ENCODE data around the gene ZFAND2A.
"Not testable (repeated sequence)": the region's sequence is repeated elsewhere in the genome, so short reads cannot be mapped to it uniquely, and the experiment has no call there.

Gene ZFAND2A

DNA sequence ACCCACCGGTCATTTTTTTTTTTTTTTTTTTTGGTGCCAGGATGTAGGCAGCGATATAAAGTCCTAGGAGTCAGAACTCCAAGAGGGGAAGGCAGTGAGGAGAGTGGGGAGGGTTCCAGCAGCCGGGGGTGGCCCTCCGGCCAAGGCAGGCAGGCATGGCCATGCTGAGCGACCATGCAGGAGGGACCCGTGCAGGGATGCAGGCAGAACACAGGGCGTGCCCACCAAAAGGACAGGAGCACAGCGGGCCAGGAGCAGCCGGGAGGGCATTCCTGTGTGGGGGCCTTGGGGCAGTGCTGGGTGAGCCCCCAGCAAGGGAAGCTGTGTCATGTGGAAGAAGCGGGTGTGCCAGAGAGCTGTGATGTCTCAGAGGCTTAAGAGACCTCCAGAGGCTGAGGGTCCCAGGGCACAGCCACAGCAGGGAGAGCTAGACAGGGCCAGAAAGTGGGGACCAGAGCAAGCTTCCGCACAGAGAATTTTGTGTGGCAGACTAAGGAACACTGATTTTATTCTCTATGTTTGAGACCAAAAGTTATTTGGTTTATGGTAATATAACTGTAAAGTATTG lies 5.7 kb downstream of the ZFAND2A start:
- DNase-seq (ENCODE audit: low read depth in 1 of 2, low spot score in 1 of 2), result no peak

DNA sequence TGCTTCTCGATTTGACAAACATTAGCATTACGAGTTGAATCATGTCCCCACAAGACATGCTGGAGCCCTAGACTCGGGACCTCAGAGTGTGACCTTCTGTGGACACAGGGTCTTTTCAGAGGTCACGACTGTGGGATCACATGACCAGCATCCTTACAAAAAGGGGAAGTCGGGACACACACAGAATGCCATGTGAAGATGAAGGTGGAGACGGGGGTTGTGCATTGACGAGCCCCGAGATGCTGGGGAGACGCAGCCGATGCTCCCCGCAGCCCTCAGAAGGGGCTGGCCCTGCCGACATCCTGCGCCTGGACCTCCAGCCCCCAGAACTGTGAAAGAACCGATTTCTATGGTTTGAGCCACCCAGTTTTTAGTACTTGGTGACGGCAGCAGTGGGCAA lies 7.5 kb downstream of the ZFAND2A start:
- DNase-seq (ENCODE audit: low read depth in 1 of 2, low spot score in 1 of 2), result no peak

DNA sequence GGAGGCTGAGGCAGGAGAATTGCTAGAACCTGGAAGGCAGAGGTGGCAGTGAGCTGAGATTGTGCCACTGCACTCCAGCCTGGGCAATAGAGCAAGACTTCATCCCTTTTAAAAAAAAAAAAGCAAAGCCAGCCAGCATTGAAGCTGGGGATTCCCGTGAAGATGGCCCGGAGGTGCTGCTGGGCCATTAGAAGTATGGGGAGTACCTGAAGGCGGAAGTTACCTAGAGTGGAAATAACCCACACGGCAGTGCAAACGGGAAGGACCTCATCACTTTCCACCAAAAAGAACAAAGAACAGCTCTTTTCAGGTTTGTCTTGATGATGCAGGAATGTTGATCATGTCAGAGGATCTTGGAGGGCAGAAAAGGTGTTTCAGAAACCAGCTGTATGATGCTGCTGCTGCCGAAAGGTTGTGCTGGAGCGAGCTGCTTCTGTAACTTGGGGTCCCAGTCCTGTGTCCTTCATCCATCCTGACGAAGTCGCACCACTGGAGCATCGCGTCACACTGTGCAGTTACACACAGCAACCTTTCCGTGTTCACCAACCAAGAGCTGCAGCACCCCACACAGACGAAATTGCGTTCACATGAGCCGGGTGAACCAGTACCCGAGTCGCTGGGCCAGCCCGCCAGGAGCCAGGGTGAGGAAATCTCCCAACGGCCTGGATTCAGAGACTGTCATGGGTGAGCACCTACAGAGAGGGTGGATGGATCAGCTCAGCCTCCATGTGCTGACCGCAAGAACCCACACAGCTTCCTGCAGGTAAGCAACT lies 8.2 kb downstream of the ZFAND2A start:
- no peak for DNase-seq (ENCODE audit: low read depth in 1 of 2, low spot score in 1 of 2)

DNA sequence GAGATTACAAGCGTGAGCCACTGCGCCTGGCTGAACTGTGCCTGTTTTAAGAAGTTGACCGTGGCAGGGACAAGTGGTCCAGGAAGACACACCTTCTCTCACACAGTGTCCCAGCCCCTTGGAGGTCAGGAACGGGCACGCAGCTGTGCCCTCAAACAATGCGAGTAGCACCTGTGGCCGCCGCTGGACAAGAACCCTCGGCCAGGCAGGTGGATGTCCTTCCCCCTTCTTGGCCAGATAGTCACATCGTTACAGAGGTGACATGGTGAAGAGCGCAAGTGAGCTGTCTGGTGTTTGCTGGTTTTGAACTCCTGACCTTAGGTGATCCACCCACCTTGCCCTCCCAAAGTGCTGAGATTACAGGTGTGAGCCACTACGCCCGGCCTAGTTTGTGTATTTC lies 8.8 kb downstream of the ZFAND2A start:
- no peak for DNase-seq (ENCODE audit: low read depth in 1 of 2, low spot score in 1 of 2)

DNA sequence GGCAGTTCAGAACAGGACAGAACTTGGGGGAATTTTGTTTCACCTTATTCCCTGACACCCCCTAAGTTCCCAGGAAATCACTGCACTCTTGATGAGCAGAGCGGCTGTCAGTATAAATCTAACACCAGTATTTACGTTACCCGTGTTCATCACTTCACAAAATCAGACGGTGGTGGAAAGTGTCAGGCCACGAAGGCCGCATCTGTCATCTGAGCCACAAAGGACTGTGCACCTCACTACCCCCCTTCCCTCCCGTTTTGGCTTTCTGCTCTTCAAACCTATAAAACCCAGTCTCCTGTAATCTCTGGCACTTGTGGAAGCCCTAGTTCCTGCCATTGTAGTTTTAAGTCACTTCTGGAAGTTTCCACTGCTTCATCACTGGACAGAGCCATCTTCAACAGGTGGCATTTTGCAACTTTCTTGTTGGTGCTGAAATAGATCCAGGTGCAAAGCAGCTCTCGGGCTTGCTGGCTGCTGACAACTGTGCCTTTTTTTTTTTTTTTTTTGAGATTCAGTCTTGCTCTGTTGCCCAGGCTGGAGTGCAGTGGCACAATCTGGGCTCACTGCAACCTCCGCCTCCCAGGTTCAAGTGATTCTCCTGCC lies 9.5 kb downstream of the ZFAND2A start:
- no peak for DNase-seq (ENCODE audit: low read depth in 1 of 2, low spot score in 1 of 2)

DNA sequence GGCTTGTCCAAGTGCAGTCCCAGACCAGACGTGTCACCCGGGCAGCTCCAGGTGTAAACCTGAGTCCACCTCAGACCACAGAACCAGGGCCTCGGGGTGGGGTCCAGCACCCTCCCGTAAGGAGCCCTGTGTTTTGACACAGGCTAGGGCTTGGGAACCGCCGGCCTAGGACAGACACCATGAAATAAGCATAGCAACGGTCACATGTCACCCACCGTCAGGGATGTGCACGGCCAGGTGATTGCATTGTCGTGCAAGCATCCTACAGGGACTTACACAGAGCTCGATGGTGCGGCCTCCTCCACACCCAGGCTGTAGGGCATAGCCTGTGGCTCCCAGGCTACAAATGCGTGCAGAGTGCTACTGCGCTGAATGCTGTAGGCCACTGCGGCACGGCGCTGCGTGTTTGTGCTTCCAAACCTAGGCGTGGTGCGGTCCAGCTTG lies 10.6 kb downstream of the ZFAND2A start:
- no peak for DNase-seq (ENCODE audit: low read depth in 1 of 2, low spot score in 1 of 2)

DNA sequence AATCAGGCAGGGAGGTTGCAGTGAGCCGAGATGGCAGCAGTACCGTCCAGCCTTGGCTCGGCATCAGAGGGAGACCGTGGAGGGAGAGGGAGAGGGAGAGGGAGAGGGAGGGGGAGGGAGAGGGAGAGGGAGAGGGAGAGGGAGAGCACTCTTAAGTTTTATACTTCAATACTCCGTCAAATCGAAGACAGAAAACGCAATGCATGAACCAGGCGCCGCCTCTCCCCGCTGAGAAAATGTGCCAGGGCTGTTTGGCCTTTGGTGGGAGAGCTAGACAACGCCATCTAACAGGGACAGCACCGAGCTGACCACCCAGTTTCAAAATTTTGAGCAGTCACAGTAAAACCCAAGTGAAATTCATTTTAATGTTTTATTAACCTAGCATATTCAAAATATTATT lies 12.1 kb downstream of the ZFAND2A start:
- not testable (repeated sequence) for DNase-seq (ENCODE audit: low read depth in 1 of 2, low spot score in 1 of 2)

DNA sequence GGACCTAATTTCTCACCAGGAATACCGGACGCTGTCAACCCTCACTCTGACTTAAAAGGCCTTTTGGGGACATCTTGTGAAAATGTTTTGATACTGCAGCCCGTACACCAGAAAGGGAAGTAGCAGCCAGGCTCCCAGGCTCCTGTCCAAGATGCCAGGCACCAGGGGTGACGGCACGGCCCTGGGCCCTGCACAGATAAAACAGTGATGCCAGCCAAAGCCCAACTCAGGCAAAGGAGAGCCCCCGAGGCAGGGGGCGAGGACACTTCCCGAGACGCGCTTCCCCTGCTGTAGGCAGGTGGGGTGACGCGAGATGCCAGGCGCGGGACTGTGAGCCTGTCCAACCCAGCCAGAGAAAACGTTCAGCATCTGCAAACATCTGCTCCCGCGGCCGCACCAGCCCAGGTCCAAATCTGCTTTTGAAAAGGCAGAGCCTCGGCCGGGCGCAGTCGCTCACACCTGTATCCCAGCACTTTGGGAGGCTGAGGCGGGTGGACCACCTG lies 15.7 kb downstream of the ZFAND2A start:
- DNase-seq (ENCODE audit: low read depth in 1 of 2, low spot score in 1 of 2), result no peak

DNA sequence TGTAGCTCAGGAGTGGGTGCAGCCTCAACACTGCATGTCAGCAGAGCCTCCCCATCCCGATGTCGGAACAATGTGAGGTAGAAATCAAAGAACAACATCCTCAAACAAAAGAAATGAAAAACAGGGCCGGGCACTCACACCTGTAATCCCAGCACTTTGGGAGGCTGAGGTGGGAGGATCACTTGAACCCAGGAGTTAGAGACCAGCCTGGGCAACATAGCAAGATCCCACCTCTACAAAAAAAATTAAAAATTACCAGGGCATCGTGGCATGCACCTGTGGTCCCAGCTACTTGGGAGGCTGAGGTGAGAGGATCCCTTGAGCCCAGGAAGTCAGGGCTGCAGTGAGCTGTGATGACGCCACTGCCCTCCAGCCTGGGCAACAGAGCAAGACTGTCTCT lies 17.0 kb downstream of the ZFAND2A start:
- DNase-seq (ENCODE audit: low read depth in 1 of 2, low spot score in 1 of 2), result not testable (repeated sequence)

DNA sequence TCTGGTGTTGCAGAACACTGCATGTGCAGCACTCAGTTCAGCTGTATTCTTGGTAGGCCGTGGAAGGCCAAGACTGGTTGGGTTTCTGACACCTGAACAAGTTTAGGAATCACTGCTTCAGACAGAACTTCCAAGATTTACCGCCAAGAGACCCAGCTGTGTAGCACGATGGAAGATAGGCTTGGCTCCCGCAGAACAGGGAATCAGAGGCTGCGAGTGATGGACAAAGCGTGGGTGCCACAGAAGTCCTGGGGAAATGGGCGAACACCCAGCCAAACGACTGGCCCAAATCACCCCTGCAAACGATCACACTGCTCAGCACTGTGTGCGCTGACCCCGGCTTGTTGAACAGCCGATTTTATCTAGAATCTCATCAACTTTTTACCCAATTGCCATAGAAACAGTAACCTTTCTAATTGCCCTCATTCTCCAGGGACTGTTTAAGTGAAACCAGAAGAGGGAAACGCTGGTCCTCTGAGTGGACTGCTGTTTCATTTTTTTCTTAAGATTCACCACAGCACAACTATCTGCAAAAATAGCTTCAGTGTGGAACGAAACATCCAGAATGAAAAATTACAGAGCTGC lies 17.9 kb downstream of the ZFAND2A start:
- DNase-seq (ENCODE audit: low read depth in 1 of 2, low spot score in 1 of 2), result no peak

DNA sequence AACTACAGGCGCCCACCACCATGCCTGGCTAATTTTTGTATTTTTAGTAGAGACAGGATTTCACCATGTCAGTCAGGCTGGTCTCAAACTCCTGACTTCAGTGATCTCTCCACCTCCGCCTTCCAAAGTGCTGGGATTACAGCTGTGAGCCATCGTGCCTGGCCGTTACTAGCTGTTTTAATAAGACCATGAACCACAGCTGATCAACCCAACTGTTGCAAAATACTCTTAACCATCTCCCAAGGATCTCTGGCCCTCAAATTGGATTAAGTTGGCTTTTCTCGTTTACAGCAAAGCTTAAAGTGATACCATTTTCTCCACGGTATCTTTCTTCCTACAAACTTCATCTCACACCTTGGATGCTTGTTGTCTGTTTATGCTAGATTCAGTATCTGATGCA lies 18.3 kb downstream of the ZFAND2A start:
- no peak for DNase-seq (ENCODE audit: low read depth in 1 of 2, low spot score in 1 of 2)

DNA sequence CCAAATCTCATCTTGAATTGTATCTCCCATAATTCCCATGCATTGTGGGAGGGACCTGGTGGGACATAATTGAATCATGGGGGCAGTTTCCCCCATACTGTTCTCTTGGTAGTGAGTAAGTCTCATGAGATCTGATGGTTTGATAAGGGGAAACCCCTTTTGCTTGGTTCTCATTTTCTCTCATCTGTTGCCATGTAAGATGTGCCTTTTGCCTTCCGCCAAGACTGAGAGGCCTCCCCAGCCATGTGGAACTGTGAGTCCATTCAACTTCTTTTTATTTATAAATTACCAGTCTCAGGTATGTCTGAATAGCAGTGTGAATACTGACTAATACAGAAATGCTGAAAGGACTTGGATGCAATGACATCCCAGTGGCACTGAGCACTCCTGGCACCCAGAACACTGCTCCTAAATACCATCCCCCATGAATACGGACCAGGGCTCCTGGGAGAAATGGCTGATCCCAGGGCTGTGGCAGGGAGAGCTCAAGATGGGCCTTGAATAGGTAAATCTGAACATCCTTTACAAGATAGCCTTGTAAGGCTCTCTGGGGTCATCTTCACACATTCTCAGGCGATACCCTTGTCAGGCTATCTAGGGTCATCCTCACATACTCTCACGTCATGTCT lies 19.4 kb downstream of the ZFAND2A start:
- no peak for DNase-seq (ENCODE audit: low read depth in 1 of 2, low spot score in 1 of 2)

DNA sequence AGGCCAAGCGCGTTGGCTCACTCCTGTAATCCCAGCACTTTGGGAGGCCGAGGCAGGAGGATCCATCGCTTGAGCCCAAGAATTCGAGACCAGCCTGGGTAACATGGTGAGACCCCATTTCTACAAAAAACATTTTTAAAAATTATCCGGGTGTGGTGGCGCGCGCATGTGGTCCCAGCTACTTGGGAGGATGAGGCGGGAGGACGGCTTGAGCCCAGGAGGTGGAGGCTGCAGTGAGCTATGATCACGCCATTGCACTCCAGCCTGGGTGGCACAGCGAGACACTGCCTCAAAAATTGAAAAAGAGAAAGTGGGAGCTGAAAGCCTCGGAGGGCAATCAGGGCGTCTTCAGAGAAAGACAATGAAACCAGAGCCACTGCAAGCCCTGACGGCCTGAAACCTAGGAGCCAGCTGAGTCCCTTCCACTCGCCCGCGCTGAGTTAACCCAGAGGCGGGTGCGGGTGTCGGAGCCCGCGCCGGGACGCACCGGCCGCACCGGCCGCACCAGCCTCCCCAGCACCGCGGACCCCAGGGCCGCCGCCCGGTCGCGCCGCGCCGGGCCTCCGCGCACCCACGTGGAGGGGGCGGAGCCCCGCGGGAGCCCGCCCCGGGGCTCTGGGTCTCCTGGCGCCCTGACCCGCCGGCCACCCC lies 22.4 kb downstream of the ZFAND2A start:
- no peak for DNase-seq (ENCODE audit: low read depth in 1 of 2, low spot score in 1 of 2)

DNA sequence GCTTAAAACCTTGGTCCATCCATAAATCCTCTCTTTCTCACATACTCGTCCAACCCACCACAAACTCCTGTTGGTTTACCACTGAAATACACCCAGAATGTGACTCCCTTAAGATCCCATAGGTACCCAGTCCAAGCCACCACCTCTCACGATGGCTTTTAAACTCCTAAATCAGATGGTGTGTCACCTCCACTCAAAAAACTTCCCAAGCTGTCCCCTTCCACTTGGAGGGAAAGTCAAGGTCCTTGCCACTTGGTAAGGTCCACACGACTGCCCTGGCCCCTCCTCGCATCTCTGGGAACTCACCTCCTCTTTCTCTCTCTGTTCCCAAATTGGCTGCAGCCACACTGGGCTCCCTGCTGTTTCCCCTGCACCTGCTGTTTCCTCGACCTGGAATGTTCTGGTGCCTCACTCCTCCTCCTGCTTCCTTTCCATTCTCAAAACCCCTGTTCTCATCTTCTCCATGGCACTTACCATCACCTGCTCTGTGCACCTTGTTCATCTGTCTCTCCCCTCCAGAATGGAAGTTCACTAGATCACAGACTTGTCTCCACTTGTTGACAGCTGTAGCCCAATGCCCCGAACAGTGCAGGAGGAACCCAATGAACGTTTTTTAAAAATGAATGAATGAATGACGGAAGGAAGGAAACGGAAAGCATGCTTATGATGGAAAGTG lies 23.0 kb downstream of the ZFAND2A start:
- no peak for DNase-seq (ENCODE audit: low read depth in 1 of 2, low spot score in 1 of 2)

DNA sequence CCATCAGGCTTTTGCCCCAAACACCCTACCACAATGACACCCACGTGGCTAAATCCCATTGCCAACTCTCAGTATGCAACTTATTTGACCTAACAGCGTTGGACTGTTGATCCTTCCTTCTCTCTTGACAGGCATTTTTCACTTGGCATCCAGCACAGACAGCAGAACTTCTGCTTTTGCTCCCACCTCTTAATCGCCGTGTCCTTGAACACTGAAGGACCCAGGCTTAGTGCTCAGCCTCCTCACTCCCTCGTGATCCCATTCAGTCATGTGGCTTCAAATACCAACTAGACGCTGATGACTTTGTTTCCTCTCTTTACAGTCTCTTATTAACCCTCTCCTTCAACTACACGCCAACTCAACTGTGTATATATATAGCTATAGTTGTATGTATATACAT lies 25.0 kb downstream of the ZFAND2A start:
- no peak for DNase-seq (ENCODE audit: low read depth in 1 of 2, low spot score in 1 of 2)

DNA sequence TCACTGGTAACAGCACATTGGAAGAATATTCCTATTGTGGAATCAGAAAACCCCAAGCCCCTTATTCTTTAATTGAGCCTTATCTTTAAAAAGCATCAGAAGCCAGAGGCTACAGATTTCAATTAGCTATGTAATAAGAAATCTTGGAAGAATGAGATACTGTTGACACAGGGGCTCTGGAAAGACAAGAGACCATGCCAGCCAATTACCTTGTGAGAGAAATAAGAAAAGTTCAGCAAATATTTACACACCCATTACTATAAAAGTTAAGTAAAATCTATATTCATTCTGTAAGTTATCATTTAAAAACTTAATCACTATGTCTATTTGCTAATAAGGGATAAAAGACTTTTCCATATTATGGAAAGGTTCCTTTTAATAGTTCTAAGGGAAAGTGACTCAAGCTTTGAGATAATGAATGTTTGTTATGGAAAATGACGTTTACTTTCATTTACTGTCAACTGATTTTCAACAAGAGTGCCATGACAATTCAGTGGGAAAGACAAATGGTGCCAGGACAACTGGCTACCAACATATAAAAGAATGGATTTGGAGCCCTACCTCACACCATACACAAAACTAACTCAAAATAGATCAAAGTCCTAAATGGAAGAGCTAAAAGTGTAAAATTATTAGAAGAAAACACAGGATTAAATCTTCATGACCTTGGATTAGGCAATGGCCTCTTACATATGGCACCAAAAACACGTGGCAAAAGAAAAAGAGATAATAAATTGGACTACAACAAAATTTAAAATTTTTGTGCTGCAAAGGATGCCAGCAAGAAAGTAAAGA lies 28.3 kb downstream of the ZFAND2A start:
- DNase-seq (ENCODE audit: low read depth in 1 of 2, low spot score in 1 of 2), result no peak

DNA sequence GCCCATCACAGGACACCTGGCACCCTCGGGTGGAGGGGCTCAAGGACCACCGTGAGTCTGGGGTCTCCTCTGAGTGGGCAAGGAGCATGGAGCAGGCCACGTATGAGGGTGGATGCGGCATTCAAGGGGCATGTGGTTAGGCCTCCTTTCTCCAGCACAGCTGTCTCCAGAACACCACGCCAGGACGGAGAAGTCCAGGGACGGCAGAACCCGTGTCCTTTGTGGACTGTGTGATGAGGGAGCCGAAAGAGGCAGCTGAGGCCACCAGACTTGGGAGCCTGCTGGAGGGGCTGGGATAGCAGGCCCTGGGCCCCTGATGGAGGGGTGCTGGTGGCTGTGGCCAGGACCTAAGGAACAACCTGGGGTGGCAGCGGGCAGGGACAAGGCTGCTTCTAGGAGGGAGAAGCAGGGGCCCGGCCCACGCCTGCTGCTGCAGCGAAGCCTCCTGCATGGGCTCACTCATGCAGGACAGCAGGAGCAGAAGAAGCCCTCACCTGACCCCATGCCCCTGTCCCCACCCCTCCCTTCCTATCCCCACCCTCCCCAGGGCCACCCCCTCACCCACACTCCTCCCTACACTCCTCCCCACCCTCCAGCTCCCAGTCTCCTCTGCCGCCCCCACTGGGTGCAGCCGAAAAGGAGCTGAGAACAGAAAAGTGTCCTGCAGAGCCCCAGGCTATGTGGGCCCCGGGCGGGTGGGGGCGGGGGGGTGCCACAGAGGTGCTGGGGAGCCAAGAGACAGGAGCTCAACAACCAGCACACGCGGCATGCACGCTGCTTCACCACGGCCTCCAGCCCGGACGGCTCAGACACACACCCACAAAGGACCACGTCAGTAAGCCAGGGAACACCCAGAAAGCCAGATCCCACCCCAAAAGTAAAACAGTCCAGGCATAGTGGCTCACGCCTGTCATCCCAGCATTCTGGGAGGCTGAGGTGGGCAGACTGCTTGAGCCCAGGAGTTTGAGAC lies 29.7 kb downstream of the ZFAND2A start:
- no peak for DNase-seq (ENCODE audit: low read depth in 1 of 2, low spot score in 1 of 2)

DNA sequence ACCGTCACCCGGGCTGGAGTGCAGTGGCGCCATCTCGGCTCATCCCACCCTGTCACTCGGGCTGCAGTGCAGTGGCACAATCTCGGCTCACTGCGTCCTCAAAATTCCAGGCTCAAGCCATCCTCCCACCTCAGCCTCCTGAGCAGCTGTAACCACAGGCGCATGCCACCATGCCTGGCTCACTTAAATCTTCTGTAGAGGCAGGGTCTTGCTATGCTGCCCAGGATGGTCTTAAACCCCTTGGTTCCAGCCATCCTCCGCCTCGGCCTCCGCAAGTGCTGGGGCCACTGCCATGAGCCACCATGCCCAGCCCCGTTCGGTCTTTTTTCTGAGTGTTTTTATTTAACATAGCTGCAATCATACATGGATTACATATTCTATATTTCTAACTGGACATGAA lies 30.6 kb downstream of the ZFAND2A start:
- no peak for DNase-seq (ENCODE audit: low read depth in 1 of 2, low spot score in 1 of 2)

DNA sequence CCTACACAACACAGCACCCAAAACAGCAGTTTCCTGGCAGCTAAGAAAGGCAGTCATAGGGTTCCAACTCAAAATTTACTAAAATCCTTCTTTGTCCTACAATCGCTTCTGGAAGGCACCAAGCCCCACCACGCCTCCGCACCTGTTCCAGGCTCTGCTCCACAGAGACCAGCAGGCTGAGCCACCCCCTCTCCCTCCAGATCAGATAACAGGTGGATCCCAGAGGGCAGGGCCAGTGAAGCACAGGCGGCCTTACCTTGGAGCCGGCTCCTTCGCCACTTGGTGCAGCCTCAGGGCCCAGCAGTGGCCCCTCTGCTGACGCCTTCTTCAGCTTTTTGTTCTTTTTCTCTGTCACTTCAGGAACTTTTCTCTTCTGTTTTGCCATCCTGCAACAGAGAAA lies 33.0 kb downstream of the ZFAND2A start:
- no peak for DNase-seq (ENCODE audit: low read depth in 1 of 2, low spot score in 1 of 2)
